NCI-H1417 (cell line): ENCODE measurements around the gene C16orf92.
"Not testable (repeated sequence)": the region's sequence is repeated elsewhere in the genome, so short reads cannot be mapped to it uniquely, and the experiment has no call there.

Experiments
- DNase-seq, 3 experiments: peaks; one replicate each; lab custom pipeline; 2025; lab: John Stamatoyannopoulos, UW

The C16orf92 gene

GRCh38 chr16:30005341-30006094 lies 17.5 kb upstream of the C16orf92 start:
- DNase-seq: peak; percentile 23 to 76 (median 50)

DNA sequence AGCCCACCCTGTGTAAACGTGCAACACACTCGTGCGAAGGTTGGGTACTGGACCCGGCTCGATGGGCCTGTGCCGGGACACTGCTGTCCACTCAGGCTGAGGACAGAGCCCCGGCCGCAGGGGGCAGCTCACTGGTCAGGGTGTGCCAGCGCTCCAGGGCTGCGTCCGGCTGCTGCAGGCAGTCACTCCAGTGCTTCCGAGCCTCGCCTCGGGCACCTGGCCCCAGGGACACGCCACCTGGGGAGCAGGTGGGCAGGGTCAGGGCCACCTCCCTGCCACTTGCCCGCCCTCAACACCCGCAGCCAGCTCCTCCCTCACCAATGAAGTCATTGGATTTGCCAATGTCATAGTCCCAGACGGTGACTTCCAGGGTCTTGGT lies 16.9 kb upstream of the C16orf92 start:
- DNase-seq: no peak

GRCh38 chr16:30006659-30007377 lies 16.2 kb upstream of the C16orf92 start:
- DNase-seq: no peak

GRCh38 chr16:30007378-30007895 lies 15.6 kb upstream of the C16orf92 start:
- no peak for DNase-seq

- DNase-seq: peak in 1 of 3 experiments; percentile 16
Observed at GRCh38 chr16:30009085-30009862, 13.7 kb upstream of the C16orf92 start.

DNA sequence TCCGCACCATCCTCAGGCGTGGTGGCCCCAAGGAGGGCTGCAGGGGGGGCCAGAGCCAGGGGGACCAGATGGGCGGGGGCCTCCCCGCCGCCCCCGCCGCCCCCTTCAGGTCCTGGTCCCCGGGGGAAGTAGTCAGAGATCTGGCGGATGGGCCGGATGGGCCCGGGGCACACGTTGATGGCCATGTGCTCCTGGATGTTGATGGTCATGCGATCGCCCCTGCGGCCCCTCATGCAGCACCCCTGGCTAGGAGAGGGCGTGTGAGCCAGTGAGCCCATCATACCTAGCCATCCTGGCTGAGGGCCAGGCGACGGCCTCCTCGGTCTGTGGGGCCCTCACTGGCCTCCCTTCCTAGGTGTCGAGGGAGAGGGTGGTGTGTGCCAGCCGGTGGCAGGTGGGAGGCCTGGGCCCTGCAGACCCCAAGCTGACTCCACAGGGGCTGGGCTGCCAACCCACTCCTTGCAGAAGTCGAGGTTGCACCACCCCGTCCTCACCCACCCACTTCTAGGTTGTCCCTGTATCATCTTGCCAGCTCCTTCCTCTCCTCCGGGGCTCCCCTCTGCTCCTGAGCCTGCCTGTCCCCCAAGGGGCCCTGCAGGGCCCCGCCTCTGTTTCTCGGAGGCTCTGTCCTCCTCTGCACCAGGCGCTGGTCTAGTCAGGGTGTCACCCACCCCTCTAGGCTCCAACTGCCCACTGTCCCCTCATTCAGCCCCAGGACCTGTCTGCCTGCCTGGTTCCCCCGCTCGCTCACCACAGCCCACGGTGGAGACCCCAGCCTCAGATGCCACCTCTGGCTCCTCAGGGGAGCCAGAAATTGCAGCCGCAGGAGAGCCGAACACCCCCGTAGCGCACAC lies 12.8 kb upstream of the C16orf92 start:
- peak in 1 of 3 experiments; percentile 35 for DNase-seq

- DNase-seq: peak; percentile 14 to 74 (median 64)
Observed at GRCh38 chr16:30010844-30011713, 11.9 kb upstream of the C16orf92 start, which contains the start of gene DOC2A. Gene DOC2A, minus strand, starts transcription at chr16:30011027. Its CDS starts 805 bp downstream, at chr16:30010222.

DNA sequence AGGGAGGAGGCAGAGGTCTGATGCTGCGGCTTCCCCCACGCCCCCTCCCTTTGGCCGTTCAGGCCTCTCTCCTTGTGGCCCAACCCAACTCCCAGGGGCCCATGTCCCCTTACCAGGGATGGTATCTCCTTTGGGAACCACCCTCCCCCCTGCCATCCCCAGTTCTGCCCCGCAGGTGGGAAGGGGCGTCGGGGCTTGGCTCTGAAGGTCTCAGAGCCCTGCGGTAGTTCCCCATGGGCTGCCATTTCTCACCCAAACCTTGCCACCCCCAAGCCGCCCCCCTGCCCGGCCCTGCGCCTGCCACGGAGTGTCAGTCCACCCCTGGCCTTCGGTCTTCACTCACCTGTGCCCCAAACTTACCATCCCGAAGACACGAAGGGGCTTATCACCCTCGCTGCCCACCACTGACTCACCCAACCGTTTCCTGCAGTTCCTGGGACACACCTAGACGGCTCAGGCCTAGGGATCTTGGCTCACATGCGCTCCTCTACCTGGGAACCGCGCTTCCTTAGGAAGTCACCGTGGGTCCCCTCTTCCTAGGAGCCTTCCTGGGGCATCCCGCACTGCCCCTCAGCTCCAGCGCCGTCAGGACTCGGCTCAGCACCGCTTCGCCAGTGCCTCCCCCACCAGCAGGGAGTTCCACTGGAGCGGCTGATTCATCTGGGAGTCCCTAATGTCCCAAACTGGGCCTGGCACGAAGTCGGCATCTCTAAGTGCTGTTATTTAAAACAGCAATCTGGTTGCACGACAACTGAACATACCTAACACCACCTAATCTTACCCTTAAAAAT lies 11.1 kb upstream of the C16orf92 start:
- DNase-seq: no peak

DNA sequence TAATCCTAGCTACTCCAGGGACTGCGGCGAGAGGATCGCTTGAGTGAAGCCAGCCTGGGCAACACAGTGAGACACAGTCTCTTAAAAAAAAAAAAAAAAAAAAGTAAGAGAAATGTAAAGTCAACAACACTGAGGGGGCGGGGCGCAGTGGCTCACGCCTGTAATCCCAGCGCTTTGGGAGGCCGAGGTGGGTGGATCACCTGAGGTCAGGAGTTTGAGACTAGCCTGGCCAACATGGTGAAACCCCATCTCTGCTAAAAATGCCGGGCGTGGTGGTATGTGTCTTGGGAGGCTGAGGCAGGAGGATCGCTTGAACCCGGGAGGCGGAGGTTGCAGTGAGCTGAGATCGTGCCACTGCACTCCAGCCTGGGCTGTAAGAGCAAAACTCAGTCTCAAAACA lies 10.4 kb upstream of the C16orf92 start:
- DNase-seq: not testable (repeated sequence)

GRCh38 chr16:30015450-30015849 lies 7.5 kb upstream of the C16orf92 start:
- DNase-seq: not testable (repeated sequence)

DNA sequence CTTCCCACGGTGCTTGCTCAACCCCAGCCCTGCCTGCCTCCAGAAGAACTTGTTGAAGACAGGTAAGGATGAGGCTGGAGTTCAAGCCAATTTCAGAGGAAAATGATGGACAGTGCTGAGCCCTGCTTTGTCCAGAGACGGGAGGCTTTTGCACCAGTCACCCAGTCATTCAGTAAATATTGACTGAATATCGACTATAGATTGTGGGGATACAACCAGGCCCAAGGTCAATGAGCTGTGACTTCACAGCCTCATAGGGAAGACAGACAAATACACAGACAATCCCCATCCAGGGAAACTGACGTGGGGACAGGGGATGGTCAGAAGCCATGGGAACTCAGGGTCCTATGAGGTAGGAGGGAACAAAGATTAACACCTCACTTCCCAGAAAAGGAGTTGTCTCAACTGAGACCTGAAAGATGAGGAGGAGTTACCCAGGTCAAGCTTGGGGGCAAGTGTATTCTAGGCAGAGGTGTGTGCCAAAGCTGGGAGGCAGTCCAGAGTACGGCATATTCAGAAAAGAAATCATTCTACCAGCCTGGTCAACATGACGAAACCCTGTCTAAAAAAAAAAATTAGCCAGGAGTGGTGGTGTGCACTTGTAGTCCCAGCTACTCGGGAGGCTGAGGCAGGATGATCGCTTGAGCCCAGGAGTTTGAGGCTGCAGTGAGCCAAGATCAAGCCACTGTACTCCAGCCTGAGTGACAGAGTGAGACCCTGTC lies 6.3 kb upstream of the C16orf92 start:
- DNase-seq: no peak

DNA sequence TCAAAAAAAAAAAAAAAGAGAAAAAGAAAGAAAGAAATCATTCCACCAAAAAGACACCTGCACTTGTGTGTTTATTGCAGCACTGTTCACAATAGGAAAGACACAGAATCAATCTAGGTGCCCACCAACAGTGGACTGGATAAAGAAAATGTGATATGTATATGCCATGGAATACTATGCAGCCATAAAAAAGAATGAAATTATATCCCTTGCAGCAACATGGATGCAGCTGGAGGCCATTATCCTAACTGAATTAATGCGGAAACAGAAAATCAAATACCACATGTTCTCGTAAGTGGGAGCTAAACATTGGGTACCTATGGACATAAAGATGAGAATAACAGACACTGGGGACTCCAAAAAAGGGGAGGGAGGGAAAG lies 5.7 kb upstream of the C16orf92 start:
- DNase-seq: no peak

- not testable (repeated sequence) for DNase-seq
Observed at GRCh38 chr16:30017937-30018336, 5.1 kb upstream of the C16orf92 start.

- DNase-seq: no peak
Observed at GRCh38 chr16:30018731-30019158, 4.3 kb upstream of the C16orf92 start.

DNA sequence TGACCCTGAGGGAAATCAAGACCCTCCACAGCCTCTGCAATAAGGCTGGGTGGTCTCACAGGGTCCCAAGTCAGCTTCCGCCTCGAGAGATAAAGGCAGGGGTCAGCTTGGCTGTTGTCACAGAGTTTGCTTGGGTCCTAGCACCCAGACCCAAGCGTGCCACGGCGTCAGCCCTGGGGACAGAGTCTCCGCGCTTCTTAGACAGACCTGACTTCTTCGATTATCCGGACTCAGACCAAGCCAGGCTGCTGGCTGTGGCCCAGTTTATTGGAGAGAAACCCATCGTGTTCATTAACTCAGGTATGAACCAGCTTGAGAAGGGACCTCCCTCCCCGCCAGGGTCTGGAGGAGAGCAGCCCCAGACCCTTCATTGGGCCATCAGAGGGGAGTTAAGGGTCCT lies 588 bp downstream of the C16orf92 start:
- no peak for DNase-seq

GRCh38 chr16:30024451-30024850 lies 1.5 kb downstream of the C16orf92 start:
- DNase-seq: no peak

DNA sequence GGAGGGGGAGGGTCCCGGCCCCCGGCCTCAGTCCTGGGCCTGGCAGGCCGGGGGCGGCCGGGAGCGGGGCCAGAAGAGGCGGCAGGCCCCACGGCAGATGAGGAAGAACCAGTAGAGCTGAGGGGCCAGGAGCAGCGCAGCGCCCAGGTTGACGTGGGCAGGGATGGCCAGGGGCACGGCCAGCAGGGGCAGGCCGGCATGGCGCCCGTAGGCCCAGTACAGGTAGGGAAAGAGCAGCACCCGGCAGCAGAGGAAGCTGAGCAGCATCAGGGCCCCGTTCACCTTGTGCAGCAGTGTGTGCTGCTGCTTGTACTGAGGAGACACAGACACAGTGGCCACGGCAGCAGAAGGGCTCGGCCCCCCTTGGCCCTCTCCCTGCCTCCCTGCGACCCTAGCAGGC lies 2.2 kb downstream of the C16orf92 start:
- DNase-seq: no peak

- DNase-seq: no peak
Observed at GRCh38 chr16:30025574-30025973, 2.6 kb downstream of the C16orf92 start.

GRCh38 chr16:30026449-30026848 lies 3.5 kb downstream of the C16orf92 start:
- DNase-seq: no peak
